SJCRH30 (cell line): Measurements from ENCODE around the gene VOPP1. TPM values are rescaled to one million over a fixed set of nuclear protein-coding genes. Genes with fewer than 3 reads are reported as not detected.

Experiments used
- DNase-seq, 2 experiments: peaks; one replicate each; pipeline ENCODE4 v3.0.0-alpha.2; 2015 to 2020
- H3K27ac ChIP-seq: fragments of 250-450 bp; sonication (Bioruptor Pico); 2 replicates; pipeline ENCODE4 v1.5.1; 2020; ENCODE audit warnings: mild to moderate bottlenecking, moderate library complexity
- H3K27me3 ChIP-seq: fragments of 250-450 bp; sonication (Bioruptor Pico); 2 replicates; pipeline ENCODE4 v1.5.1; 2020; ENCODE audit warnings: mild to moderate bottlenecking, moderate library complexity
- H3K36me3 ChIP-seq: fragments of 250-450 bp; sonication (Bioruptor Pico); 2 replicates; pipeline ENCODE4 v1.5.1; 2020; ENCODE audit warnings: mild to moderate bottlenecking, moderate library complexity
- H3K4me1 ChIP-seq: fragments of 250-450 bp; sonication (Bioruptor Pico); 2 replicates; pipeline ENCODE4 v1.5.1; 2020; ENCODE audit warnings: mild to moderate bottlenecking, moderate library complexity
- H3K4me3 ChIP-seq: fragments of 250-450 bp; sonication (Bioruptor Pico); 2 replicates; pipeline ENCODE4 v1.5.1; 2020; ENCODE audit warnings: mild to moderate bottlenecking, moderate library complexity
- H3K9me3 ChIP-seq: fragments of 250-450 bp; sonication (Bioruptor Pico); replicated peaks from 2 replicates; pipeline ENCODE4 v1.5.1; 2020; ENCODE audit warnings: mild to moderate bottlenecking, moderate library complexity
- total RNA-seq: library from RNA; depleted of rRNA; stranded (reverse); fragments of >200 nt; shearing (Covaris generic); gene quantifications from 2 replicates; pipeline ENCODE4 v1.2.3, GENCODE V29; 2014

VOPP1 gene
- total RNA-seq, 1 experiment from 2014 or later, result 89.8 TPM

DNA sequence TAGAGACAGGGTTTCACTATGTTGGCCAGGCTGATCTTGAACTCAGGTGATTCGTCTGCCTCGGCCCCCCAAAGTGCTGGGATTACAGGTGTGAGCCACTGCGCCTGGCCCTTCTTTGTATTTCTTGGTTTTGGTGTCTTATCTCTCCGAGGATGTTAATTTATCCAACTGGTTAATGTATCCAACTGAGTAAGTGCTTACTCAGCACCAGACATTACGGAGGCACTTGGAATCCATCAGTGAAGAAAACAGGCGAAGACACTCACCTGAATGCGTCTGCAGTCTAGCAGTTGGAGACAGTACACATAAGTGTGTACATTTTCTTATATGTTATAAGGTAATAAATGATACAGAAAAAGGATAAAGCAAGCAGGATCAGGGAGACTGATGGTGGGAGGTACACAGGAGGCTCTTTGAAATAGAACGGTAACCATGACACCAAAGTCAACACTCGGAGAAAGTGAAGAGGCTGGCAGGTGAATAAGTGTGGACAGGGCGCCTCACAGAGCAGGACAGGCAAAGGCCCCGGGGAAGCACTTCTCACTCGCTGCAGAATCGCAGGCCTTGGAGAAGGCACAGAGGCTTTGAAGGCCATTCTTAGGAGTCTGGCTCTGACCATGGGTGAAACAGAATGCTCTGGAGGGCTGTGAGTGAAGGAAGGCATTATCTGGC is 134.1 kb downstream of the VOPP1 start:
- DNase-seq, result no peak
- Histone ChIP-seq H3K9me3 (no peaks in the 10 kb centered on the region), H3K27ac (no peak overlapping the region), H3K4me1 (no peaks in the 10 kb centered on the region), H3K4me3 (no peak overlapping the region), H3K36me3 (peaks cover 8% of the 10 kb centered on the region), H3K27me3 (no peaks in the 10 kb centered on the region)

DNA sequence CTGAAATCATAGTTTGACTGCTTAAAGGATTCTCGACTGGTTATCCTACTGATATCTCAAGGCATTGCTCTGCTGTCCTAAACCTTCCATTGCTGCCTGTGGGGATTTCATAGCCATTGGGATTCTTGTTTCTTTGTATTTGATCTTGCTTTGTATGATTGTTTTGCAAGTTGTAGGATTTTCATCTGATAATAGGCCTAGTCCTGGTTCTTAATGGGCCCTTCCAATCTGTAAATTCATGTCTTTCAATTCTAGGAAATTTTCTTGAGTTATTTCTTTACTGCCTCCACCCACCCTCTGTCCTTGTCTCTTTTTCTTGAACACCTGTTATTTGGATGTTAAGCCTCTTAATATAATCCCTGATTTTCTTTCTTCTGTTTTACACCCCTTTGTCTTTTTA is 134.9 kb downstream of the VOPP1 start:
- Histone ChIP-seq H3K4me1 (no peaks in the 10 kb centered on the region), H3K4me3 (no peak overlapping the region), H3K9me3 (no peaks in the 10 kb centered on the region), H3K36me3 (peaks cover 8% of the 10 kb centered on the region), H3K27me3 (no peaks in the 10 kb centered on the region), H3K27ac (no peak overlapping the region)
- no peak for DNase-seq

DNA sequence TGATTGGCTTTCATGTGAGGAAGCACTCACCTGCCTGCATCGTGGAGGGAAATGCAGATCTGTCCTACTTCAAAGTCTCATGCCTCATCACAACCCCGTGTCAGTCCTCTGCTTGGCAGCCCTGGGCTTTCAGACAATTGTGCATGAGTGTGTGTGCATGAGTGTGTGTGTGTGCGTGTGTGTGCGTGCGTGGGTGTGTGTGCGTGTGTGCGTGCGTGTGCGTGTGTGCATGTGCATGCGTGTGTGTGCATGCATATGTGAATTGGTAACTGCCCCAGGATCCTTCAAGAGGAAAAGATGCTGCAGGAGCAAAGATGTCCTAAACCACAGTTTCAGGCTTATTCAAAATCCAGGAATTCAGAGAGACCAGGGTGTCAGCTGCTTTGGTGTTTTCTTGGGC is 135.8 kb downstream of the VOPP1 start:
- no peak for DNase-seq

DNA sequence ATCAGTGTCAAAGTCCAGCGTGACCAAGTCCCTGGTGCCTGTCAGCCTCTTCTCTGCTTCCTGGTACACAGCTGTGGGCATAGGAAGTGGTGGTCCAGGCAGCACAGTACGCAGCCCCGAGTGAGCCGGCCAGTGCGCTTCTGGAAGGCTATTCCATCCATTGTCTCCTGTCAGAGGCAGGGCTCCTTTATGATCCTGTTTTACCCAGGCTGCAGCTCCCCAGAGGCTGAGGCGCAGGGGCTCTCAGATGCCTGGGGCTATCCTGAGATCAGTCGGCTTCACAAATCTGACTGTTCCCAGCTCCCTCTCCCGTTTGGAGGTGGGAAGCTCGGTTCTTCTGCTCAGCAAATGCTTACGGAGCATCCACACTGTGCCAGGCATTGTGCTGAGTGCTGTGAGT is 136.8 kb downstream of the VOPP1 start:
- no peaks in the 10 kb centered on the region for H3K4me1 ChIP-seq
- no peak overlapping the region for H3K4me3 ChIP-seq
- peaks cover 13% of the 10 kb centered on the region for H3K36me3 ChIP-seq
- H3K27ac ChIP-seq, result no peak overlapping the region
- no peaks in the 10 kb centered on the region for H3K27me3 ChIP-seq
- H3K9me3 ChIP-seq, result no peaks in the 10 kb centered on the region
- no peak for DNase-seq

More for the DNA sequence above, 135.8 kb downstream of the VOPP1 start:
- H3K4me1 ChIP-seq, result no peaks in the 10 kb centered on the region
- H3K9me3 ChIP-seq, result no peaks in the 10 kb centered on the region
- no peak overlapping the region for H3K27ac ChIP-seq
- no peak overlapping the region for H3K4me3 ChIP-seq
- peaks cover 8% of the 10 kb centered on the region for H3K36me3 ChIP-seq
- H3K27me3 ChIP-seq, result no peaks in the 10 kb centered on the region

DNA sequence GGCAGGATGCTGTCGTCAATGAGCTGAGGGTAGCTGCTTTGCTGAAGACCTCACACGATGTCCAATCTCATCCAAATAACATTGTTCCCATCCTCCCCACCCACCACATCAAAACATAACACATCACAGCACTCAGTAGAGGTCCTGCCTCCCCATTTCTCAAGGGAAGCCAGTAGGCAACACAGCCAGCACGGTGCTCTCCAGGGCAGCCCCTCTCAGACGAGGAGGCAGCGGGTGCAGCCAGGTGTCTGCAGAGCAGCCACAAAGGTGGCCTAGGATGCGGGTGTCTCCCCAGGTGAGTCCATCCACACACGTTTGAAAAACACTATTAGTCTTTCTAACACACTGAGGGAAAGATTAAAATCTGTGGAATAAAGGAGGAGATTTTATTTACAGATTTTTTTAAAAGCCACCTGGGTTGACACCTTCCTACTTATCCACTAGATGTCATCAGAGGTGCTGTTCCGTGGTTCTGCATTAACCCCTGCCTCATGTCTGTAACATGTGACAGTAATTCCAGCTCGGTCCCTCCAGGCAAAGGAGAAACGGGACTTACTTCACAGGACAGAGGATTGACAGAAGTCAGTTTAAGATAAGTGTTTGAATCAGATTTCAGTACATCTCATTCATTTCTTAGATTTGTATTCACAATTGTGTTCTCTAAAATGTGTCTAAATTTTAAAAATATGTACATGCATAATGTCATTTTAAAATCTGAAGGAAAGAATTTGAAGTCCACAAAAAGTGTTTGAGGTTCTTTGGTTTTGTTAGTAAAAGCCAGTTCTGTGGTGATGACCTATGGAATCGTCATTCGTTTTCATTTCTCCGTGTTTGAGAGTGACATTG is 139.1 kb downstream of the VOPP1 start:
- Histone ChIP-seq H3K27me3 (no peaks in the 10 kb centered on the region), H3K27ac (no peak overlapping the region), H3K9me3 (no peaks in the 10 kb centered on the region), H3K4me1 (peaks cover 7% of the 10 kb centered on the region; the same call in 1 of the 2 replicates), H3K36me3 (peaks cover 19% of the 10 kb centered on the region), H3K4me3 (no peak overlapping the region)
- peak; percentile 40 to 61 for DNase-seq

DNA sequence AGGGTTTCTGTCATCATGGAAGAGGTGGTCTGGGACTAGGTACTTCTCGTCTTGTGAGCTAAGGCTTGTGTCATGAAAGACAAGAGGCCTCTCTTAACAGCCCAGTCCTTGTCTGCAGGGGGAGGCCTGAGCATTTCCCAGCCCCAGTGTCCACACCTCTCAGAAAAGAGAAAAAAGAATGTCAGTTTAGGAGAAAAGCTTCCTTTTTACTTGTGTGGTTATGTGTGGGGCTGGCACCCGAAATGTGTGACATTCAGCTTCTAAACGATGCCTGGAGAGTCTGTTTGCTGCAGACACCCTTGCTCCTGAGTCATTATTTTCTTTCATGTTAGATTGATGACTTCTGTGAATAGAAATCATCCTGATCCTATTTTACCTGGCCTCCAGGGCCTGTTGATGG is 139.8 kb downstream of the VOPP1 start:
- no peak overlapping the region for H3K4me3 ChIP-seq
- peaks cover 11% of the 10 kb centered on the region for H3K4me1 ChIP-seq
- no peak for DNase-seq
- H3K27ac ChIP-seq, result no peak overlapping the region
- peaks cover 19% of the 10 kb centered on the region for H3K36me3 ChIP-seq
- H3K9me3 ChIP-seq, result no peaks in the 10 kb centered on the region
- H3K27me3 ChIP-seq, result no peaks in the 10 kb centered on the region

DNA sequence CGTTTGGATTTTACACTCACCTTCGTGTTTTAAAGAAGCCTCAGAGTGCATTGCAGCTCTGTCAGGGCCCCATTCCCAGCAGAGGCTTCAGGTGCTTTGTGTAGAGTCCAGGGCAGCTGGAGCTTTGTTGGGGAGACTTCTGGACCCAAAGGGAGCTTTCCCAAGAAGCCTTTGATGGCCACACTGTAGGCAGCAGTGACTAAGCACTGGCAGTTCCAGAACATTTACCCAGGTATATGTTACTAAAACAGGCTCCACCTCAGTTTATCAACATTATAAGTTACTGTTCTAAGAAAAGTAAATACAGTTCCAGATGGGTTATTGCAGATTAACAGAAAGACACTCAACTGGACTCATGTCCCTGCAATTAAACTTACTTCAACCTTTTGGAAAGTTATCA is 140.4 kb downstream of the VOPP1 start:
- no peaks in the 10 kb centered on the region for H3K27me3 ChIP-seq
- peaks cover 19% of the 10 kb centered on the region for H3K36me3 ChIP-seq
- no peak for DNase-seq
- H3K9me3 ChIP-seq, result no peaks in the 10 kb centered on the region
- H3K27ac ChIP-seq, result no peak overlapping the region
- H3K4me1 ChIP-seq, result peaks cover 17% of the 10 kb centered on the region
- no peak overlapping the region for H3K4me3 ChIP-seq

DNA sequence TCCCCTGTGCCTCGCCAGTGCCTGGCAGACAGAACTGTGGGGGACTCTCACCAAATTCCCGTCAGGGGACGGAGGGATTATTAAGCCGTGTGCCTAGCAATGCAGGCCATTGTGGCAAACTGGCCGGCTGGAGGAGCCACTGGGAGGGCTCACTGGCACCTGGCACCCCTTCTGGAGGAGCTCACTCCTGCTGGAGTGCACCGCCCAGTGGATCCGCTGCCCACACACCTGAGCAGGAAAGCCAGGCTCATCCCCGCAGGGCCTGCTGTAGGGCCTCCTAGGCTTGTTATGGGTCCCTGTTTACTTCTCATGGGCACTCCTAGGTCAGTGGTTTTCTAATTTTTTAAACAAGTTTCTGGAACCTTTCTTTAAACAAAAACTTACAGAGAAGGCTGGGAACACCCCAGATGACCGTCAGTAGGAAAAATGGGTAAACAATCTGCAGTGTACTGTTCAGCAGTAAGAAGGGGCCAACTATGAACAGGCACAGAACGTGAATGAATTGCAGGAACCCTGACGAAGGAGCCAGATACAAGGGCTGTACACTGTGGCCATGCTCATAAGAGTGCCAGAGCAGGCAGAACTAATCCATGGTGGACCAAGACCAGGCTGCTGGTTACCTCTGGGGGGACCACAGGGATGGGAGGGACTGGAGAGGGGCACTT is 142.3 kb downstream of the VOPP1 start:
- no peaks in the 10 kb centered on the region for H3K9me3 ChIP-seq
- H3K27ac ChIP-seq, result no peak overlapping the region
- peaks cover 27% of the 10 kb centered on the region for H3K36me3 ChIP-seq
- H3K27me3 ChIP-seq, result no peaks in the 10 kb centered on the region
- H3K4me3 ChIP-seq, result no peak overlapping the region
- H3K4me1 ChIP-seq, result peaks cover 17% of the 10 kb centered on the region
- no peak for DNase-seq

DNA sequence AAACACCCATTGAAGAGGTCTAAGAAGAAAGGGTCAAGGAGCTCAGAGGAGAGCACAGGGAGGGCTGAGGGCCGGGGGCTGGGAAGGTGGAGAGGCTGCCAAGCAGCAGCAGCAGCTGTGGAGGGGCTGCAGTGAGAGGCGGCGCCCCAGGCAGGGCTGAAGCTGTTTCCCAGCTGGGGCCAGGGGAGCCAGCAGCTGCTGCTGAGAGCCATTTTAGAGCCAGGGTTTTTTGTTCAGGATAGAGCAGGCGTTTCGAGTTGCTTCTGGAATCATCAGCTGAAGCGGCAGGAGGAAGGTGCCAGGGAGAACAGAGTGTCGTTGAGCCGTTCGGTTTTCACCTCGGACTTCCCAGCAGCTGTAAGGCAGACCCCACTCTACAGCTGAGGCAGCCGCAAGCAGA is 144.5 kb downstream of the VOPP1 start:
- Histone ChIP-seq H3K4me3 (peak overlapping the region; percentile 53), H3K27me3 (no peaks in the 10 kb centered on the region), H3K9me3 (no peaks in the 10 kb centered on the region), H3K36me3 (peaks cover 19% of the 10 kb centered on the region), H3K4me1 (peaks cover 24% of the 10 kb centered on the region), H3K27ac (peak overlapping the region; percentile 78)
- DNase-seq, result peak; percentile 90 to 93

DNA sequence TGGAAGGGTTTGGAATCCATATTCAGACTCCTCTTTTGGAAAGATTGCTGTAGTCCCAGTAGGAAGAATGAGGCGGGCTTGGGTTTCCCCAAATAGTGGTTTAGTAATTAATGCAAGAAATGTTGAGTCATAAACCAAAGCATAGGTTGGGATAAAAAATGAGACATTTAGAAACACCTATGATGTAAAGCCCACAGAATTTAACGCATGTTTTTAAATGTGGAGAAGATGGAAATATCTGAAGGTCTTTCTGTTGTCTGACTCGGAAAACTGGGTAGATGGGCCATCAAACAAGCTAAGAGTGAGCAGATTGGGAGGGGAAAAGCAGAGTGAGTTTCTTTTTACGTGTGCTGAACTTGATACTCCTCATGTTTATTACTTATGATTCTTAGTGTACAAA is 145.0 kb downstream of the VOPP1 start:
- Histone ChIP-seq H3K36me3 (peaks cover 19% of the 10 kb centered on the region), H3K4me1 (peaks cover 24% of the 10 kb centered on the region), H3K27me3 (no peaks in the 10 kb centered on the region), H3K4me3 (peak overlapping the region; percentile 53), H3K27ac (peak overlapping the region; percentile 78), H3K9me3 (no peaks in the 10 kb centered on the region)
- DNase-seq, result no peak

DNA sequence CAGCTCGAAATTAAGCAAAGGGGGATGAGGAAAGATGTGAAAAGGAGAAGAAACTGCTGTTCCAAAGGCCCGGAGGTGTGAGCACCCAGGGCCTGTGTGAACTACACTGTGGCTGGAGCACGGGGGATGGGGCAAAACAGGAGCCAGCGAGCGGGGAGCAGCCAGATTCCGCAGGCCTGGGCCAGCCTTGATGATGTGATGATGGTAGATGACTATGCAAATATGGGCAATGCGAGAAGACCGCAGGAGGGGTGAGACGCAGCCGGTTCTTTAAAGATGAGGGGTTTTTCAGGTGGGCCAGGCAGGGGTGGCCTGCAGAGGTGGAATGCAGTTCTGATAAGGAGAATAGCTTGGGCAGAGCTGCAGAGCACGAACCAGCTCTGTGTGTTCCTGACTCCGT is 145.6 kb downstream of the VOPP1 start:
- DNase-seq, result no peak
- Histone ChIP-seq H3K4me3 (no peak overlapping the region), H3K27me3 (no peaks in the 10 kb centered on the region), H3K9me3 (no peaks in the 10 kb centered on the region), H3K27ac (no peak overlapping the region), H3K4me1 (peaks cover 24% of the 10 kb centered on the region), H3K36me3 (peaks cover 19% of the 10 kb centered on the region)

DNA sequence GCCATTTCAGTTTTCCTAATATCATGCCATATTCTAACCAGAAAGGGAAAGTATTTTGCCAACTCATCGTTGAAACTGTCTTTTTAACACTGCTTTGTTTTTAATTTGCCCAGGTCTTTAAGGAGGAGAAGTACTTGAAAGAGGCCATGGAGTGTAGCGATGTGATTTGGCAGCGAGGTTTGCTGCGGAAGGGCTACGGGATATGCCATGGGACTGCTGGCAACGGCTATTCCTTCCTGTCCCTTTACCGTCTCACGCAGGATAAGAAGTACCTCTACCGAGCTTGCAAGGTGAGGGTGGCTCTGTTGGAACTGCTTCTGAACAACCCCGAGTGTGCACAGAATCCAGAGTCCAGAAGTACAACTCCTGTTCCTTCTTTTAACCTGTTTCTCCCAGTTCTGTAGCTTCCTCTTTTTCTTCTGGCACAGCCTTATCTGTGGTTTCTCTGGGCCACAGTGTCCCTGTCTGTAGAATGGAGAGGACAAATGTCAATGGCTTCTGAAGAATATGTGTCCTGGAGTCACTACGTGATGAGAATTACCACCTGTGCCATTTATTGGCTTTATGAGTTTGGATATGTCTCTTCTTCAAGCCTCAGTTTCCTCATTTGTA is 147.1 kb downstream of the VOPP1 start:
- no peaks in the 10 kb centered on the region for H3K9me3 ChIP-seq
- H3K27ac ChIP-seq, result no peak overlapping the region
- H3K4me1 ChIP-seq, result peaks cover 31% of the 10 kb centered on the region
- peaks cover 12% of the 10 kb centered on the region; the same call in 1 of the 2 replicates for H3K36me3 ChIP-seq
- H3K27me3 ChIP-seq, result no peaks in the 10 kb centered on the region
- H3K4me3 ChIP-seq, result no peak overlapping the region
- DNase-seq, result no peak

DNA sequence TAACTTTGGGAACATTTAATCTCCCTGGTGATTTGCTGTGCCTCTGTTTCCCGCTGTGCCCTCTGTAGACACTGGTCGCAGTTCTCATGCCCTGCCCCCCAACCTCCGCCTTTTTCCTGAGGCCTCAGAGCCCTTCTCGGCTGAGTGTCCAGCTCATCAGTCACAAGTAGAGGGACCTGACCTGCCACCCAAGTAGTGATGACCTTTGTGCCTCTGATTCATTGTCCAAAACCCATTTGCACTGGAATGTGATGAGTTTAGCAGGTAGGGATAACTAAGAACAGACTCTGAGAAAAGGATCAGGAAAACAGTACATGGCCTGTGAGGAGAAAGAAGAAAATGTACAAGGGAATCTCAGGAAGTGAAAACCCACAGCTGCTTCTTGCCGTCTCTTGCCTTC is 148.4 kb downstream of the VOPP1 start:
- no peak overlapping the region; the same call in 1 of the 2 replicates for H3K27ac ChIP-seq
- H3K36me3 ChIP-seq, result peaks cover 8% of the 10 kb centered on the region; the same call in 1 of the 2 replicates
- DNase-seq, result peak in 1 of 2 experiments; percentile 47
- H3K4me1 ChIP-seq, result peaks cover 31% of the 10 kb centered on the region
- no peak overlapping the region for H3K4me3 ChIP-seq
- no peaks in the 10 kb centered on the region for H3K9me3 ChIP-seq
- no peaks in the 10 kb centered on the region for H3K27me3 ChIP-seq

DNA sequence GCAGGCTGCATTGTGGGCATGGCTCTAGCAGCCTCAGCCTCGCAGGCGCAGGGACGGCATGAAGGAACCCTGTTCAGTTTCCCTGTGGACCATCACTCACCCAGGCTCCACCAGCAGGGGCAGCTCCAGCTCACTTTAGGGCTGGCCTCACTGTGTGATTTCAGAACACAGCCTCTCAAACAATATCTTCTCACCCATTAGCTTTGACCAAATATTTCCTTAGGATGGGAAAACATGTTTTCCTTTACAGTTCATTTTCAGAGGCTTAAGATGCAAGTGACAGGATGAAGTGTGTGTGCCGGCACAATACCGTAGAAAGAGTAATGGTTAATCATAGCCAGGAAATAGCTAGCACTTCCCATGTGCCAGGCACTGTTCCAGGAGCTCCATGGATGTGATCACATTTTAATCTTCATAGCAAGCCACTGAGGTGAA is 149.0 kb downstream of the VOPP1 start:
- no peaks in the 10 kb centered on the region for H3K9me3 ChIP-seq
- peaks cover 8% of the 10 kb centered on the region; the same call in 1 of the 2 replicates for H3K36me3 ChIP-seq
- peaks cover 25% of the 10 kb centered on the region for H3K4me1 ChIP-seq
- H3K27ac ChIP-seq, result no peak overlapping the region
- no peak overlapping the region for H3K4me3 ChIP-seq
- no peaks in the 10 kb centered on the region for H3K27me3 ChIP-seq
- DNase-seq, result no peak
